Spleen (tissue), 11 donors: ENCODE data around the gene PSMB2. TPM values are rescaled to one million over a fixed set of nuclear protein-coding genes. Genes with fewer than 3 reads are reported as not detected.

Experiments used
- DNase-seq: peaks from one replicate; pipeline ENCODE4 v3.0.0-alpha.2; 2020
- H3K27ac ChIP-seq, 8 donors: fragments of 200-600 bp; sonication (generic) in 7 of 8; 1 replicate in 4 of 8; 2 replicates in 4 of 8; pipeline versions ENCODE4 v1.5.0 to v1.8.0; 2016 to 2021; ENCODE audit warnings: inconsistent platforms in 4 of 8, mild to moderate bottlenecking in 4 of 8, moderate library complexity in 1 of 8
- H3K27me3 ChIP-seq, 7 donors: fragments of 200-600 bp; sonication (generic) in 6 of 7; replicated peaks in 1 of 7; 1 replicate in 4 of 7; 2 replicates in 3 of 7; pipeline versions ENCODE4 v1.5.0 to v1.8.0; 2016 to 2021; ENCODE audit warnings: inconsistent platforms in 3 of 7, mild to moderate bottlenecking in 1 of 7
- H3K36me3 ChIP-seq, 6 donors: fragments of 200-600 bp; sonication (generic) in 5 of 6; 1 replicate in 4 of 6; 2 replicates in 2 of 6; pipeline versions ENCODE4 v1.5.0 to v1.8.0; 2016 to 2021; ENCODE audit warnings: inconsistent platforms in 2 of 6
- H3K4me1 ChIP-seq, 6 donors: fragments of 200-600 bp; sonication (generic) in 5 of 6; 1 replicate in 3 of 6; 2 replicates in 3 of 6; pipeline versions ENCODE4 v1.5.0 to v1.8.0; 2016 to 2021; ENCODE audit warnings: inconsistent platforms in 3 of 6
- H3K4me3 ChIP-seq, 8 donors: fragments of 200-600 bp; sonication (generic) in 7 of 8; 1 replicate in 4 of 8; 2 replicates in 4 of 8; pipeline versions ENCODE4 v1.5.0 to v1.8.0; 2016 to 2021; ENCODE audit warnings: inconsistent platforms in 4 of 8, mild to moderate bottlenecking in 4 of 8, moderate library complexity in 2 of 8
- H3K9me3 ChIP-seq, 8 donors: fragments of 200-600 bp; sonication (generic) in 7 of 8; 1 replicate in 4 of 8; 2 replicates in 4 of 8; pipeline versions ENCODE4 v1.5.0 to v1.8.0; 2016 to 2021; ENCODE audit warnings: inconsistent platforms in 4 of 8
- CTCF ChIP-seq, 11 experiments: fragments of 200-600 bp in 7 of 11; fragments of 450-650 bp in 4 of 11; sonication (generic) in 4 of 11; IDR thresholded peaks in 8 of 11; conservative IDR thresholded peaks in 3 of 11; 1 replicate in 7 of 11; 2 replicates in 4 of 11; pipeline versions ENCODE4 v1.4.0 to v1.8.0; 2016 to 2021; ENCODE audit warnings: antibody characterized with exemption in 11 of 11, inconsistent platforms in 4 of 11, mild to moderate bottlenecking in 1 of 11
- POLR2A ChIP-seq, 3 donors: fragments of 450-650 bp; IDR thresholded peaks; one replicate each; pipeline ENCODE4 v1.5.1; 2017; ENCODE audit warnings: antibody characterized with exemption in 3 of 3, mild to moderate bottlenecking in 1 of 3
- POLR2AphosphoS5 ChIP-seq, 3 donors: sonication (generic); formaldehyde crosslinking; IDR thresholded peaks; one replicate each; pipeline ENCODE4 v1.5.1; 2017; ENCODE audit warnings: antibody characterized with exemption in 3 of 3
- WGBS, 5 donors: extraction: QIAGEN DNeasy Blood & Tissue Kit in 3 of 5; methylation state at CpG; one replicate each; pipeline versions ENCODE4 v1.1.5 to v1.1.7; 2013 to 2018; 5-methylcytosine and 5-hydroxymethylcytosine counted together
- intact Hi-C: fragments of 100-400 bp; cut with DNase I; formaldehyde crosslinking; loops from one replicate; pipeline ENCODE4 v1.15.0; 2023; ENCODE audit warnings: low total_unique reads
- polyA plus RNA-seq, 3 donors: library from polyadenylated mRNA; stranded (reverse); fragments of 200-250 nt; gene quantifications; one replicate each; pipeline ENCODE4 v1.2.1, GENCODE V29; 2013
- total RNA-seq, 7 donors: library from RNA; depleted of rRNA in 3 of 7; stranded (reverse); fragments of >200 nt in 3 of 7; fragmentation: NEBNext Ultra II Directional in 4 of 7; extraction: Animal tissue kit (Norgen Biotek cat#: 25700) in 4 of 7; gene quantifications; one replicate each; pipeline versions ENCODE4 v1.1.0 to v1.2.1, GENCODE V29; 2016 to 2021
- donor health status: healthy with polysubstance abuse.
- donor health status: DM: no; HTN: no; CAD: no; lungs with moderate emphysema.
- donor health status: DM: no; HTN: no; CAD: no.
- donor health status: Bipolar disorder and iron deficiency.
- donor health status: healthy.
- donor health status: DM: no; HTN: no; CAD: no.
- donor health status: DM: yes; HTN: yes; CAD: no.

Gene PSMB2
- total and polyA plus RNA-seq, 10 donors: 20.7 to 49.2 (median 45.1) TPM

DNA sequence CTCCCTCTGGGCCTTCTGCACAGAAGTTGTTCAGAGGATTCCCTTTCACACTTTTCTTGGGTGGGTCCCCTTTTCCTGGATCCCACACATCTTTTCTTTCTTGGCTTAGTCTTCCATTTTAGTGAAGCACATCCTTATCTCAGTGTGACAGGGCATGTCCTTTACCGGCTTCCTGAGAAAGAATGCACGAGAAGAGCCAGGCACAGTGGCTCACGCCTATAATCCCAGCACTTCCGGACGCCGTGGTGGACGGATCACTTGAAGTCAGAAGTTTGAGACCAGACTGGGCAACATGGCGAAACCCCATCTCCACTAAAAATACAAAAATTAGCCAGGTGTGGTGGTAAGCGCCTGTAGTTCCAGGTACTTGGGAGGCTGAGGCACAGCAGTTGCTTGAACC is 22.1 kb upstream of the PSMB2 start:
- H3K36me3 ChIP-seq: no peaks in the 10 kb centered on the region
- H3K4me3 ChIP-seq: no peak overlapping the region
- DNase-seq: no peak
- peaks cover 0 to 25% (median 0%) of the 10 kb centered on the region in 7 donors for H3K27me3 ChIP-seq
- no peaks in the 10 kb centered on the region for H3K4me1 ChIP-seq
- intact Hi-C loops: no loop called here
- no peaks in the 10 kb centered on the region for H3K9me3 ChIP-seq
- WGBS, 5 donors: 73 to 85% (median 79%) methylated on average over 9 of the region's 9 CpGs
- no peak overlapping the region for H3K27ac ChIP-seq
- no peak for TF ChIP-seq POLR2AphosphoS5 (IDR thresholded peaks at IDR 0.05)
- TF ChIP-seq CTCF (IDR thresholded peaks at IDR 0.05 in 8 of 11, conservative IDR thresholded peaks at IDR 0.05 in 3 of 11): no peak
- TF ChIP-seq POLR2A (IDR thresholded peaks at IDR 0.05): no peak

DNA sequence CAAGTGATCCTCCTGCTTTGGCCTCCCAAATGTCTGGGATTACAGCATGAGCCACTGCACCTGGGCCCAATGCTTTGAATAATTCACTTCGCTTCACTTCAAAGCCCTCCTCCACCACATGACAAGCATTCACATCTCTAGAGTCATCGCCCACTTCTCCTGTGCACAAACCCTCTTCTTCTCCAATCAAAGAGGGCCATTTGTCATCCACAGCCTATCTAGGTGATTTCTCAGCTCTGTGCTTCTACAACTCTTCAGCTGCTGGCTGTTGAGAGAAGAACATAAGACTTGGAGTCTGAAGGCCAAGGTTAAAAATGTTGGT is 20.1 kb upstream of the PSMB2 start:
- DNase-seq: no peak
- Histone ChIP-seq H3K27ac (no peak overlapping the region), H3K27me3 (peaks cover 0 to 15% (median 0%) of the 10 kb centered on the region in 7 donors), H3K4me3 (no peak overlapping the region), H3K9me3 (no peaks in the 10 kb centered on the region), H3K36me3 (no peaks in the 10 kb centered on the region), H3K4me1 (no peaks in the 10 kb centered on the region)
- intact Hi-C loops: no loop called here
- TF ChIP-seq POLR2AphosphoS5 (IDR thresholded peaks at IDR 0.05): no peak
- no peak for TF ChIP-seq POLR2A (IDR thresholded peaks at IDR 0.05)
- TF ChIP-seq CTCF (IDR thresholded peaks at IDR 0.05 in 8 of 11, conservative IDR thresholded peaks at IDR 0.05 in 3 of 11): no peak
- WGBS, 5 donors: 79 to 91% (median 83%) methylated on average over 2 of the region's 2 CpGs

- TF ChIP-seq CTCF (IDR thresholded peaks at IDR 0.05 in 8 of 11, conservative IDR thresholded peaks at IDR 0.05 in 3 of 11): no peak
- DNase-seq: no peak
- Histone ChIP-seq H3K4me3 (no peak overlapping the region), H3K36me3 (no peaks in the 10 kb centered on the region), H3K27me3 (peaks cover 0 to 8% (median 0%) of the 10 kb centered on the region in 7 donors), H3K9me3 (no peaks in the 10 kb centered on the region), H3K27ac (no peak overlapping the region), H3K4me1 (no peaks in the 10 kb centered on the region)
- intact Hi-C loops: no loop called here
- 53 to 65% (median 58%) methylated on average over 5 of the region's 5 CpGs for WGBS, 5 donors
These were observed 19.5 kb upstream of the PSMB2 start for GRCh38 chr1:35660581-35661473.

- Histone ChIP-seq H3K27me3 (no peaks in the 10 kb centered on the region), H3K4me3 (no peak overlapping the region), H3K4me1 (no peaks in the 10 kb centered on the region), H3K36me3 (no peaks in the 10 kb centered on the region), H3K27ac (no peak overlapping the region), H3K9me3 (no peaks in the 10 kb centered on the region)
- WGBS, 5 donors: 37 to 60% (median 48%) methylated on average over 6 of the region's 6 CpGs
- no peak for TF ChIP-seq POLR2A (IDR thresholded peaks at IDR 0.05)
- intact Hi-C loops: no loop called here
- no peak for DNase-seq
These were observed 18.3 kb upstream of the PSMB2 start for GRCh38 chr1:35659589-35659988.
